DND-41 (cell line): ENCODE measurements around the gene PAFAH2.

ENCODE experiments used
- EZH2 ChIP-seq: IDR thresholded peaks from 3 replicates; pipeline ENCODE4 v1.6.1; 2012; ENCODE audit warnings: borderline replicate concordance, low read depth, mild to moderate bottlenecking, moderate library complexity, low read length, inconsistent platforms; ENCODE audit not compliant: severe bottlenecking
- TF ChIP-seq, protein P1 (sequence below): IDR thresholded peaks from 2 replicates; pipeline ENCODE4 v1.5.1; 2012; ENCODE audit warnings: borderline replicate concordance, low read length, moderate library complexity, mild to moderate bottlenecking; ENCODE audit not compliant: poor library complexity, severe bottlenecking; ENCODE audit errors: extremely low read depth

DNA sequence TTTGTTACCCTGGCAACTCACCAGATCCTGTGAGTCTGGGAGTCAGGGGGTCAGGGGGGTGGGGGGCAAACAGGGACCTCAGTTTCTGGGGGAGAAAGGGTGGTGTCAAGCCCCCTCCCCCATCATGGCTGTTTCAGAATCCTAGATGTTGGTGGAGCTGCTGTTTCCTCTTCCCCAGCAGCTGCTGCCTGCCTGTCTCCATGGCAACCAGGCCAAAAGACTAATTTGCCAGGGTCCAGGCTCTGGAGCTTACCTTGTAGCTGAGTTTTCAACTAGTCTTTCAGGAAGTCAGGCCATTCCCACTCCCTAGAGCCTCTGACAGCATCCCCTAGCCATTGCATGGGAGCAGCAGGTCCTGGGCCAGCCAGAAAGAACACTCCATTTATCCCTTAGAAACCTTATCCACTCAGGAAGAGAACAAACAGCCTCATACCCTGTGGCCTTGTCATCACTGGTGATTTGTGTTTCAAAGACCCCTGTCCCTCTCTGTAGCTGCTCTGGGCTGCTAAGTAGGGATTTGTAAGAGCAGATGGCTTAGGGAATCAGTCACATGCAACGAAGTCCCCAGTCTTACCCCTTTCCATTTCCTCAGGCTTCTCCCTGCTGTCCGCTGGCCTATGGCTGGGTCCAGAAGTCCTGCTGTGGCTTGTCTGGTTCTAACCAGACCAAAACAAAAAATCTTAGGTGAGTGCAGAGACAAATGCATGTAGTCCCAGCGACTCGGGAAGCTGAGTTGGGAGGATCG is 70.2 kb downstream of the PAFAH2 start:
- no peak for TF ChIP-seq EZH2
- TF ChIP-seq, protein P1, sequence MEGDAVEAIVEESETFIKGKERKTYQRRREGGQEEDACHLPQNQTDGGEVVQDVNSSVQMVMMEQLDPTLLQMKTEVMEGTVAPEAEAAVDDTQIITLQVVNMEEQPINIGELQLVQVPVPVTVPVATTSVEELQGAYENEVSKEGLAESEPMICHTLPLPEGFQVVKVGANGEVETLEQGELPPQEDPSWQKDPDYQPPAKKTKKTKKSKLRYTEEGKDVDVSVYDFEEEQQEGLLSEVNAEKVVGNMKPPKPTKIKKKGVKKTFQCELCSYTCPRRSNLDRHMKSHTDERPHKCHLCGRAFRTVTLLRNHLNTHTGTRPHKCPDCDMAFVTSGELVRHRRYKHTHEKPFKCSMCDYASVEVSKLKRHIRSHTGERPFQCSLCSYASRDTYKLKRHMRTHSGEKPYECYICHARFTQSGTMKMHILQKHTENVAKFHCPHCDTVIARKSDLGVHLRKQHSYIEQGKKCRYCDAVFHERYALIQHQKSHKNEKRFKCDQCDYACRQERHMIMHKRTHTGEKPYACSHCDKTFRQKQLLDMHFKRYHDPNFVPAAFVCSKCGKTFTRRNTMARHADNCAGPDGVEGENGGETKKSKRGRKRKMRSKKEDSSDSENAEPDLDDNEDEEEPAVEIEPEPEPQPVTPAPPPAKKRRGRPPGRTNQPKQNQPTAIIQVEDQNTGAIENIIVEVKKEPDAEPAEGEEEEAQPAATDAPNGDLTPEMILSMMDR = no peak
